Tibial nerve (tissue), 4 donors: Measurements from ENCODE around the gene SLC25A11.

Source experiments
- CTCF ChIP-seq, 5 experiments: fragments of 200-600 bp in 3 of 5; fragments of 450-650 bp in 2 of 5; sonication (generic) in 3 of 5; IDR thresholded peaks; one replicate each; pipeline ENCODE4 v1.5.1; 2016 to 2019; ENCODE audit warnings: antibody characterized with exemption in 5 of 5, mild to moderate bottlenecking in 3 of 5, moderate library complexity in 2 of 5
- EP300 ChIP-seq, 2 donors: sonication (generic); formaldehyde crosslinking; IDR thresholded peaks; one replicate each; pipeline ENCODE4 v1.6.1; 2017; ENCODE audit warnings: antibody characterized with exemption in 2 of 2, mild to moderate bottlenecking in 1 of 2
- POLR2A ChIP-seq, 2 donors: fragments of 450-650 bp; IDR thresholded peaks; one replicate each; pipeline ENCODE4 v1.6.1; 2017; ENCODE audit warnings: antibody characterized with exemption in 2 of 2, mild to moderate bottlenecking in 2 of 2, moderate library complexity in 2 of 2

GRCh38 chr17:4982305-4982704 is 42.5 kb upstream of the SLC25A11 start:
- TF ChIP-seq CTCF (IDR thresholded peaks at IDR 0.05) (no peak), POLR2A (IDR thresholded peaks at IDR 0.05) (no peak), EP300 (IDR thresholded peaks at IDR 0.05) (no peak)
